ENCODE data around the gene PLCH2. TPM values are rescaled to one million over a fixed set of nuclear protein-coding genes. Genes with fewer than 3 reads are reported as not detected.
A peak's percentile ranks its signal among the peaks of the same experiment; 100 is the strongest.
"Not testable (repeated sequence)": the region's sequence is repeated elsewhere in the genome, so short reads cannot be mapped to it uniquely, and the experiment has no call there.

PLCH2 gene
- total RNA-seq, 4 donors from 2014 or later: not detected

- H3K9me3 ChIP-seq; H3K36me3 ChIP-seq; in situ Hi-C loops (cut with MboI; ENCODE audit: low sequenced_read_pairs in 4 of 4); ATAC-seq; DNase-seq: not testable (repeated sequence)
- intact Hi-C loops (cut with DNase I; ENCODE audit: low total_unique reads): loop anchor here (10.0 kb wide), 1 partner anchor 93 kb away; no protein-coding TSS in a partner anchor
- peak in 1 of 5 experiments; percentile 19 for TF ChIP-seq CTCF (IDR thresholded peaks at IDR 0.05 in 4 of 5, conservative IDR thresholded peaks at IDR 0.05 in 1 of 5)
- peaks cover 11 to 38% of the 10 kb centered on the region in 2 donors for H3K4me1 ChIP-seq
- peaks cover 8 to 14% (median 8%) of the 10 kb centered on the region in 3 donors for H3K27me3 ChIP-seq
- peak overlapping the region; percentile 15 to 46 (median 24) for H3K4me3 ChIP-seq
- peak overlapping the region; percentile 37 to 74 (median 68) for H3K27ac ChIP-seq
These were observed 75.5 kb downstream of the PLCH2 start for GRCh38 chr1:2551544-2551943.

DNA sequence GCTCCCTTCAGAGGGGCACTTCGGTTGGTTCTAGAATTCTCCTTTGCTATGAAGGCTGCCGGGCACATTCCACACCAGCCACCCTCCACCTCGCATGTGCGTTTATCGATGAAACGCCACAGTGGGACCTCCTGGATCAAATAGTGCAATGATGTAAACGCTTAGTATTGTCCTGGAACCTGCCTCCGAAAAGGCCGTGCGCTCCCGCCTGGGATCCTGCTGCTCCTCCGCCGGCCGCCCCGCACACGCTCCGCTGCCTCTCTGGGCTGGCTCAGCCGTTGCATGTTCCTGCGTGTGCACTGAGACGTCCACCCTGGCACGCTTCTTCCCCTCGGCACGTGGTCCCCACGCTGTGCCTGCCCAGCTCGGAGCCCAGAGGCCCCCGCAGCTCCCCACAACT, 76.1 kb downstream of the PLCH2 start:
- in situ Hi-C loops (cut with MboI; ENCODE audit: low sequenced_read_pairs in 4 of 4): no loop called here
- Histone ChIP-seq H3K9me3 (no peaks in the 10 kb centered on the region), H3K36me3 (no peaks in the 10 kb centered on the region), H3K4me1 (peaks cover 13 to 38% of the 10 kb centered on the region in 2 donors), H3K4me3 (no peak overlapping the region), H3K27ac (peak overlapping the region in 3 of 4 donors; percentile 34 to 74 (median 65)), H3K27me3 (peaks cover 2 to 8% (median 2%) of the 10 kb centered on the region in 3 donors)
- DNase-seq: no peak
- intact Hi-C loops (cut with DNase I; ENCODE audit: low total_unique reads): loop anchor here (10.0 kb wide), 1 partner anchor 93 kb away; no protein-coding TSS in a partner anchor
- ATAC-seq: no peak
- no peak for TF ChIP-seq POLR2A (IDR thresholded peaks at IDR 0.05)
- no peak for TF ChIP-seq CTCF (IDR thresholded peaks at IDR 0.05 in 4 of 5, conservative IDR thresholded peaks at IDR 0.05 in 1 of 5)

DNA sequence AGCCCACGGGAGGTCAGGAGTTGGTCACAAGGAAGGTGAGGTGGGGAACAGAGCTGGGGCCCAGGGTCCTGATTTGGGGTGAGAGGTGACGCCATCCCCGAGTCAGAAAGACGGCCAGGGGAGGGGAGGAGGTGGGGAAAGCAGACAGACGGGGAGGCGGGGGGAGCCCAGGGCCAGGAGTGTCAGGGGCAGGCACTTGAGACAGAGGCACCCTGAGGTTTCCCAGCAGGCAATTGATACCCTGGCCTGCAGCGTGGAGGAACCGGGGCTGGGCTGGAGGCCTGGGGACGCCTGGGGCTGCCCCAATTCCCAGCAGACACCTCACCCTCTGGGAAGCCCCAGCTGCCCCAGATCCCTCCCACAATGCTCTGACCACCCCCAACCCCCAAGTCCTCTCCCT, 77.0 kb downstream of the PLCH2 start:
- in situ Hi-C loops (cut with MboI; ENCODE audit: low sequenced_read_pairs in 4 of 4): not testable (repeated sequence)

DNA sequence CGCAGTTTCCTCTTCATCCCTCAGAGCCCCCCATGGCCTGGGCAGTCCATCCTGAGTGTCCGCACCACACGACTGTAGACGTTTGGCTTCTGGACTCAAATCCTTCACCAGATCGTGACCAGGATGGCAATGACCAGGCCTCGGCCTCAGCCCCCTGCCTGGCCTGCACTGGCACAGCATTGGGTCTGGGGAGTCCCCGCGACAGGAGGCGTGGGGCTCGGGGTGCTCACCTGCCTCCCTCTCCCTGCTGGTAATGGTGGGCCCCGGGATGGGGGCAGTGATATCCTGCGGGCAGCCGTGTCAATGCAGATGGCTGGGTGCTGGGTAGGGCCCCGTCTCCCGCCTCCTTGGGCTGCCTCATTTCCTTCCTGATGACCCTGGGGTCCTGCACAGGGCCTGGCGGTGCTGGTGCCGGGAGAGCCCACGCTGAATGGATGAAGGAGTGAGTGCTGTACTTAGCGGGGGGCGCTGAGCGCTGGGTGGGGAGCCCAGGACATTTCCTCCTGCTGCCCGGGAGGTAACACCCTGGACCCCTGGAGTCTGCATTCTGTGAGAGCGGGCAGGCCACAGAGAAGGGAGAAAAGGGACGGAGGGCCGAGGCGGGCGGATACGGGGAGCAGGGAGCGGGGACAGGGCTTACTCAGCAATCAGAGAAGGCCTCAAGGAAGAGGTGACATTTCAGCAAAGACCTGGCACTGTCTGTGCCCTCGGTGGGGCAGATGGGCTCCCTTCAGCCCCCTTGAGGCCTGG, 78.0 kb downstream of the PLCH2 start:
- intact Hi-C loops (cut with DNase I; ENCODE audit: low total_unique reads): loop anchor here (10.0 kb wide), 1 partner anchor 91 kb away; no protein-coding TSS in a partner anchor
- ATAC-seq: no peak
- Histone ChIP-seq H3K4me3 (no peak overlapping the region), H3K27ac (no peak overlapping the region), H3K36me3 (no peaks in the 10 kb centered on the region), H3K27me3 (peaks cover 0 to 4% (median 0%) of the 10 kb centered on the region in 3 donors), H3K9me3 (no peaks in the 10 kb centered on the region), H3K4me1 (peaks cover 10 to 24% of the 10 kb centered on the region in 2 donors)
- TF ChIP-seq POLR2A (IDR thresholded peaks at IDR 0.05) (no peak), CTCF (IDR thresholded peaks at IDR 0.05 in 4 of 5, conservative IDR thresholded peaks at IDR 0.05 in 1 of 5) (no peak)
- in situ Hi-C loops (cut with MboI; ENCODE audit: low sequenced_read_pairs in 4 of 4): no loop called here
- DNase-seq: no peak

More for the DNA sequence above, 77.0 kb downstream of the PLCH2 start:
- not testable (repeated sequence) for H3K36me3 ChIP-seq, H3K27me3 ChIP-seq, H3K4me3 ChIP-seq, H3K27ac ChIP-seq, H3K9me3 ChIP-seq, DNase-seq, ATAC-seq
- H3K4me1 ChIP-seq: peaks cover 12 to 31% of the 10 kb centered on the region in 2 donors
- intact Hi-C loops (cut with DNase I; ENCODE audit: low total_unique reads): loop anchor here (10.0 kb wide), 1 partner anchor 92 kb away; no protein-coding TSS in a partner anchor

GRCh38 chr1:2554621-2555387, 78.7 kb downstream of the PLCH2 start:
- ATAC-seq (no peak), DNase-seq (no peak)
- intact Hi-C loops (cut with DNase I; ENCODE audit: low total_unique reads) (loop anchor here (10.0 kb wide), 1 partner anchor 90 kb away; no protein-coding TSS in a partner anchor), in situ Hi-C loops (cut with MboI; ENCODE audit: low sequenced_read_pairs in 4 of 4) (no loop called here)
- H3K36me3 ChIP-seq: no peaks in the 10 kb centered on the region
- H3K4me3 ChIP-seq: peak overlapping the region in 3 of 4 donors; percentile 68 to 96 (median 73)
- TF ChIP-seq POLR2A (IDR thresholded peaks at IDR 0.05) (no peak), CTCF (IDR thresholded peaks at IDR 0.05 in 4 of 5, conservative IDR thresholded peaks at IDR 0.05 in 1 of 5) (peak in 4 of 5 experiments; percentile 3 to 32 (median 29))
- peak overlapping the region; percentile 71 to 87 (median 85) for H3K27ac ChIP-seq
- H3K27me3 ChIP-seq: peaks cover 0 to 4% (median 0%) of the 10 kb centered on the region in 3 donors
- H3K4me1 ChIP-seq: peaks cover 7 to 21% of the 10 kb centered on the region in 2 donors
- no peaks in the 10 kb centered on the region for H3K9me3 ChIP-seq
